GM12878 (cell line): Measurements from ENCODE around the gene TAS2R9.

Experiments
- ATF2 ChIP-seq: IDR thresholded peaks from 2 replicates; pipeline ENCODE4 v1.6.1; 2012; ENCODE audit warnings: low read length, inconsistent platforms
- EP300 ChIP-seq, 2 experiments: fragments of 150-350 bp in 1 of 2; IDR thresholded peaks; 2 replicates each; pipeline ENCODE4 v1.6.1; 2011 to 2012; ENCODE audit warnings: low read depth in 2 of 2, low read length in 2 of 2, borderline replicate concordance in 1 of 2, improper control_type of control experiment in 1 of 2, inconsistent platforms in 1 of 2; ENCODE audit not compliant: control insufficient read depth in 1 of 2
- SKIL ChIP-seq: fragments of 450-650 bp; IDR thresholded peaks from 2 replicates; pipeline ENCODE4 v1.6.1; 2017; ENCODE audit warnings: mild to moderate bottlenecking, low read depth, inconsistent platforms; ENCODE audit not compliant: poor library complexity, severe bottlenecking
- YY1 ChIP-seq: IDR thresholded peaks from 2 replicates; pipeline ENCODE4 v1.6.1; 2011; ENCODE audit warnings: low read depth, mild to moderate bottlenecking, low read length

GRCh38 chr12:10783252-10783651 is 26.7 kb downstream of the TAS2R9 start:
- no peak for TF ChIP-seq EP300 (IDR thresholded peaks at IDR 0.05; ENCODE audit: borderline replicate concordance in 1 of 2, control insufficient read depth in 1 of 2, low read depth in 2 of 2, low read length in 2 of 2)
- no peak for TF ChIP-seq YY1
- TF ChIP-seq ATF2, result no peak
- no peak for TF ChIP-seq SKIL
